ENCODE data around the gene LCTL.

DNA sequence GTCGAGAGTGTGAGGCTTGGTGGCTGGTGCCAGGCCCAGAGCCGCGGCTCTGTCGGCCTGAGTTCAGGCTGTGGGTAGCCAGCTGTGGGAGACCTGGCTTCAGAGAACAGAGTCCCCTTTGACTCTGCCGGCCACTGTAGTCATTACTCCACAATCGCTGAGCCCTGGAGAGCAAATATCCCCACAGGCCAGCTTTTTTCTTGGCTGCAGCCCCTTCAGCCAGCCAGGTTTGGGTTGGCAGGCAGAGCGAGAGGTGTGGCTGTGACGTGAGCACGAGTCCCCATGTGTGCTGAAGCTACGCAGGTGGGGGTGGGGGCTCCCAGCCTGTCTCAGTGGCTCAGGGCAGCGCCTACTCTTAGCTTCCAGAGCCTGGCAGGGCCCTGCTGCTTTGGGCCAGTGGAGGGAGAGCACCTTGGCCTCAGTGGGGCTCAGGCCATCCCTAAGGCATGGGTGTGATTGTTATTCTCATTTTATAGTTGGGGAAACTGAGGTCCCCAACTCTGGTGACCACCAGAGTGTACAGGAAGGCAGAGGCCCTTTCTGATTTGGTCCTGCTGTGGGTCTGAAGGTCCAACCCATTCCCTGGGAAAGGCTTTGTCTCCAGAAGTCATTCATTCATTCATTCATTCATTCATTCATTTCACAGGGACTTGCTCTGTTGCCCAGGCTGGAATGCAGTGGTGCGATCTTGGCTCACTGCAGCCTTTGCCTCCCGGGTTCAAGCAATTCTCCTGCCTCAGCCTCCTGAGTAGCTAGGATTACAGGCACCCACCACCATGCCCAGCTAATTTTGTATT lies 45.7 kb upstream of the LCTL start:
- TF ChIP-seq TAF1 (IDR thresholded peaks at IDR 0.05; ENCODE audit: borderline replicate concordance, insufficient read depth, low read length) (no peak), SIN3A (IDR thresholded peaks at IDR 0.05; ENCODE audit: borderline replicate concordance, insufficient read depth, low read length) (no peak), POLR2AphosphoS5 (IDR thresholded peaks at IDR 0.05; ENCODE audit: low read depth, low read length) (no peak), FOXP2 (optimal IDR thresholded peaks at IDR 0.05; ENCODE audit: borderline replicate concordance, extremely low read depth, extremely low read length, insufficient read depth) (no peak)
- TF ChIP-seq, protein P1, sequence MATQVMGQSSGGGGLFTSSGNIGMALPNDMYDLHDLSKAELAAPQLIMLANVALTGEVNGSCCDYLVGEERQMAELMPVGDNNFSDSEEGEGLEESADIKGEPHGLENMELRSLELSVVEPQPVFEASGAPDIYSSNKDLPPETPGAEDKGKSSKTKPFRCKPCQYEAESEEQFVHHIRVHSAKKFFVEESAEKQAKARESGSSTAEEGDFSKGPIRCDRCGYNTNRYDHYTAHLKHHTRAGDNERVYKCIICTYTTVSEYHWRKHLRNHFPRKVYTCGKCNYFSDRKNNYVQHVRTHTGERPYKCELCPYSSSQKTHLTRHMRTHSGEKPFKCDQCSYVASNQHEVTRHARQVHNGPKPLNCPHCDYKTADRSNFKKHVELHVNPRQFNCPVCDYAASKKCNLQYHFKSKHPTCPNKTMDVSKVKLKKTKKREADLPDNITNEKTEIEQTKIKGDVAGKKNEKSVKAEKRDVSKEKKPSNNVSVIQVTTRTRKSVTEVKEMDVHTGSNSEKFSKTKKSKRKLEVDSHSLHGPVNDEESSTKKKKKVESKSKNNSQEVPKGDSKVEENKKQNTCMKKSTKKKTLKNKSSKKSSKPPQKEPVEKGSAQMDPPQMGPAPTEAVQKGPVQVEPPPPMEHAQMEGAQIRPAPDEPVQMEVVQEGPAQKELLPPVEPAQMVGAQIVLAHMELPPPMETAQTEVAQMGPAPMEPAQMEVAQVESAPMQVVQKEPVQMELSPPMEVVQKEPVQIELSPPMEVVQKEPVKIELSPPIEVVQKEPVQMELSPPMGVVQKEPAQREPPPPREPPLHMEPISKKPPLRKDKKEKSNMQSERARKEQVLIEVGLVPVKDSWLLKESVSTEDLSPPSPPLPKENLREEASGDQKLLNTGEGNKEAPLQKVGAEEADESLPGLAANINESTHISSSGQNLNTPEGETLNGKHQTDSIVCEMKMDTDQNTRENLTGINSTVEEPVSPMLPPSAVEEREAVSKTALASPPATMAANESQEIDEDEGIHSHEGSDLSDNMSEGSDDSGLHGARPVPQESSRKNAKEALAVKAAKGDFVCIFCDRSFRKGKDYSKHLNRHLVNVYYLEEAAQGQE (IDR thresholded peaks at IDR 0.05; ENCODE audit: insufficient read depth in 1 of 2, low read depth in 2 of 2, low read length in 2 of 2) = no peak
